Smooth muscle cell (in vitro differentiated cells): ENCODE data around the gene C4orf54. TPM values are rescaled to one million over a fixed set of nuclear protein-coding genes. Genes with fewer than 3 reads are reported as not detected.
A peak's percentile ranks its signal among the peaks of the same experiment; 100 is the strongest.

Experiments used
- DNase-seq: peaks from one replicate; lab custom pipeline; 2025; ENCODE audit not compliant: unreplicated experiment; lab: John Stamatoyannopoulos, UW
- H2AFZ ChIP-seq: fragments of 200-600 bp; sonication (generic); 2 replicates; pipeline ENCODE4 v1.6.0; 2016; ENCODE audit warnings: antibody characterized with exemption, low read depth, mild to moderate bottlenecking
- H3F3A ChIP-seq: fragments of 200-600 bp; sonication (generic); 2 replicates; pipeline ENCODE4 v1.6.0; 2017; ENCODE audit warnings: antibody characterized with exemption, low read depth
- H3K27ac ChIP-seq: fragments of 200-600 bp; sonication (generic); 2 replicates; pipeline ENCODE4 v1.5.1; 2016; ENCODE audit warnings: low read depth, mild to moderate bottlenecking
- H3K27me3 ChIP-seq: fragments of 200-600 bp; sonication (generic); 2 replicates; pipeline ENCODE4 v1.6.1; 2016; ENCODE audit warnings: low read depth, mild to moderate bottlenecking
- H3K36me3 ChIP-seq: fragments of 200-600 bp; sonication (generic); 2 replicates; pipeline ENCODE4 v1.5.1; 2016; ENCODE audit warnings: low read depth
- H3K4me1 ChIP-seq: fragments of 200-600 bp; sonication (generic); 2 replicates; pipeline ENCODE4 v1.5.1; 2016; ENCODE audit warnings: low read depth
- H3K4me2 ChIP-seq: fragments of 200-600 bp; sonication (generic); 2 replicates; pipeline ENCODE4 v1.6.0; 2016; ENCODE audit warnings: mild to moderate bottlenecking
- H3K4me3 ChIP-seq: fragments of 200-600 bp; sonication (generic); 2 replicates; pipeline ENCODE4 v1.5.1; 2016; ENCODE audit warnings: mild to moderate bottlenecking
- H3K79me2 ChIP-seq: fragments of 200-600 bp; sonication (generic); 2 replicates; pipeline ENCODE4 v1.6.0; 2016; ENCODE audit warnings: low read depth, mild to moderate bottlenecking
- H3K9ac ChIP-seq: fragments of 200-600 bp; sonication (generic); 2 replicates; pipeline ENCODE4 v1.6.0; 2016; ENCODE audit warnings: low read depth
- H3K9me3 ChIP-seq: fragments of 200-600 bp; sonication (generic); replicated peaks from 2 replicates; pipeline ENCODE4 v1.5.1; 2016; ENCODE audit warnings: low read depth
- H4K20me1 ChIP-seq: fragments of 200-600 bp; sonication (generic); 2 replicates; pipeline ENCODE4 v1.6.0; 2016; ENCODE audit warnings: low read depth
- CTCF ChIP-seq: fragments of 200-600 bp; sonication (generic); IDR thresholded peaks from 2 replicates; pipeline ENCODE4 v1.5.1; 2017; ENCODE audit warnings: borderline replicate concordance, mild to moderate bottlenecking, antibody characterized with exemption; ENCODE audit not compliant: insufficient read depth, poor library complexity, severe bottlenecking
- WGBS: methylation state at CpG from one replicate; pipeline ENCODE4 v1.1.7; 2016; ENCODE audit warnings: low lambda C conversion rate; 5-methylcytosine and 5-hydroxymethylcytosine counted together
- polyA plus RNA-seq: library from polyadenylated mRNA; unstranded; fragments of >200 nt; fragmentation: Nextera tagmentation; extraction: Ambion mirVana; gene quantifications from 2 replicates; pipeline ENCODE4 v1.2.1, GENCODE V29; 2016
- total RNA-seq: library from RNA; depleted of rRNA; stranded (reverse); fragments of >200 nt; gene quantifications from 2 replicates; pipeline ENCODE4 v1.2.3, GENCODE V29; 2014

The C4orf54 gene
- total and polyA plus RNA-seq, 2 experiments from 2014 or later = not detected

GRCh38 chr4:99683895-99684294 lies 26.3 kb upstream of the C4orf54 start:
- no peak overlapping the region for H3K9ac ChIP-seq
- no peak overlapping the region for H3K4me3 ChIP-seq
- H3K4me2 ChIP-seq = no peak overlapping the region
- H3K9me3 ChIP-seq = no peaks in the 10 kb centered on the region
- no peaks in the 10 kb centered on the region for H4K20me1 ChIP-seq
- H3F3A ChIP-seq = no peaks in the 10 kb centered on the region
- no peaks in the 10 kb centered on the region for H3K79me2 ChIP-seq
- H3K27ac ChIP-seq = no peak overlapping the region
- TF ChIP-seq CTCF = no peak
- H3K4me1 ChIP-seq = no peaks in the 10 kb centered on the region
- no peaks in the 10 kb centered on the region for H3K27me3 ChIP-seq
- WGBS = 94% methylated on average over 4 of the region's 4 CpGs
- H3K36me3 ChIP-seq = no peaks in the 10 kb centered on the region
- no peak for DNase-seq
- H2AFZ ChIP-seq = no peak overlapping the region

- TF ChIP-seq CTCF = no peak
- no peaks in the 10 kb centered on the region for H3K27me3 ChIP-seq
- no peak overlapping the region for H3K9ac ChIP-seq
Measured at GRCh38 chr4:99679976-99680375, 22.3 kb upstream of the C4orf54 start.

DNA sequence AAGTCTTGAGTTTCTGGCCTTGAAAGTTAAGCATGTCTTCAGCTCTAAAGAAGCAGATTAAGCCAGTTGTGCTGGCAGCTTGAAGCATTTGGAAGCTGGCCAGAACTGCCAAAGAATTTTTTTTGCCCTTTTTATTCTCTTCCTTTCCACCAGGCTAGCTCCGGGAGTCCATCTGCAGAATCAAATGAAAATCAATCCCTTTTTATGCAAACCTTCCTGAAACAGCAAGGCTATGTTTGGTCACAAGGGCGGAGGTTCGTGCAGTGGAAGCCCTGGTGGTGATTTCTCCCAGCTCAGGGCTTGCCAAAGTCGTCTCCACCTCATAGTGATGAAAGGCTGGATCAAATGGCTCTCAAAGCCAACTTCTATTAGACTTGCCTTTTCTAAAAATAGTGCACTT lies 21.6 kb upstream of the C4orf54 start:
- H3K9ac ChIP-seq = no peak overlapping the region
- H2AFZ ChIP-seq = no peak overlapping the region
- no peak for DNase-seq
- no peaks in the 10 kb centered on the region for H3K27me3 ChIP-seq
- WGBS = 35% methylated on average over 4 of the region's 4 CpGs
- no peak for TF ChIP-seq CTCF
- H3K9me3 ChIP-seq = peaks cover 5% of the 10 kb centered on the region
- H3K4me2 ChIP-seq = peak overlapping the region; percentile 58
- no peaks in the 10 kb centered on the region for H3F3A ChIP-seq
- H3K79me2 ChIP-seq = no peaks in the 10 kb centered on the region
- H4K20me1 ChIP-seq = no peaks in the 10 kb centered on the region
- H3K4me1 ChIP-seq = no peaks in the 10 kb centered on the region
- no peak overlapping the region for H3K4me3 ChIP-seq
- H3K27ac ChIP-seq = no peak overlapping the region
- no peaks in the 10 kb centered on the region for H3K36me3 ChIP-seq

More at GRCh38 chr4:99679976-99680375, 22.3 kb upstream of the C4orf54 start:
- H3F3A ChIP-seq = no peaks in the 10 kb centered on the region
- no peaks in the 10 kb centered on the region for H3K4me1 ChIP-seq
- no peaks in the 10 kb centered on the region for H3K9me3 ChIP-seq
- H3K36me3 ChIP-seq = no peaks in the 10 kb centered on the region
- no peak overlapping the region for H3K4me2 ChIP-seq
- WGBS = 95% methylated on average over 1 of the region's 1 CpG
- H3K79me2 ChIP-seq = no peaks in the 10 kb centered on the region
- no peak overlapping the region for H3K27ac ChIP-seq
- H3K4me3 ChIP-seq = no peak overlapping the region
- no peak overlapping the region for H2AFZ ChIP-seq
- H4K20me1 ChIP-seq = no peaks in the 10 kb centered on the region
- DNase-seq = no peak

DNA sequence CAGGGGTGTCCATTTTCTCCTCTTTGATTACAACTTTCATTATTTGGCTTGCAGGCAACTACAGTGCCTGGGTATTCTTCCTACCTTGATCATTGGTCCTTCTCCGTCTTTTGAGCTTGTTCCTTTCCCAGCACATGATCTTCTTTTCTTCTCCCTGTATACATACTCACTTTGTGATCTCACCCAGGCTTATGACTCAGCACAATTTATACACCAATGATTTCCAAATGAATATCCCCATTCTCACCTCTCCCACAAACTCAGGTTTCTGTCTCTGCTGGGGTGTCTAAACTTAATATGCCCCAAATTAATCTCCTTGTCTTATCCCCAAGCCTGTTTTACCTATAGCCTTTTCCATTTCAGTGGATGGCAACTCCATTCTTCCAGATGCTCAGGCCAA lies 19.5 kb upstream of the C4orf54 start:
- DNase-seq = no peak
- no peak overlapping the region for H3K27ac ChIP-seq
- no peaks in the 10 kb centered on the region for H3F3A ChIP-seq
- no peak for TF ChIP-seq CTCF
- no peaks in the 10 kb centered on the region for H3K4me1 ChIP-seq
- no peak overlapping the region for H3K4me2 ChIP-seq
- H3K27me3 ChIP-seq = no peaks in the 10 kb centered on the region
- no peak overlapping the region for H3K9ac ChIP-seq
- no peak overlapping the region for H3K4me3 ChIP-seq
- H3K9me3 ChIP-seq = peaks cover 17% of the 10 kb centered on the region
- H2AFZ ChIP-seq = no peak overlapping the region
- 95% methylated on average over 1 of the region's 1 CpG for WGBS
- H3K36me3 ChIP-seq = no peaks in the 10 kb centered on the region
- no peaks in the 10 kb centered on the region for H3K79me2 ChIP-seq
- no peaks in the 10 kb centered on the region for H4K20me1 ChIP-seq
